ENCODE results near the gene TTC38. TPM values are rescaled to one million over a fixed set of nuclear protein-coding genes. Genes with fewer than 3 reads are reported as not detected.

Gene TTC38
- total RNA-seq, 1 donor from 2014 or later, result 60.7 TPM

DNA sequence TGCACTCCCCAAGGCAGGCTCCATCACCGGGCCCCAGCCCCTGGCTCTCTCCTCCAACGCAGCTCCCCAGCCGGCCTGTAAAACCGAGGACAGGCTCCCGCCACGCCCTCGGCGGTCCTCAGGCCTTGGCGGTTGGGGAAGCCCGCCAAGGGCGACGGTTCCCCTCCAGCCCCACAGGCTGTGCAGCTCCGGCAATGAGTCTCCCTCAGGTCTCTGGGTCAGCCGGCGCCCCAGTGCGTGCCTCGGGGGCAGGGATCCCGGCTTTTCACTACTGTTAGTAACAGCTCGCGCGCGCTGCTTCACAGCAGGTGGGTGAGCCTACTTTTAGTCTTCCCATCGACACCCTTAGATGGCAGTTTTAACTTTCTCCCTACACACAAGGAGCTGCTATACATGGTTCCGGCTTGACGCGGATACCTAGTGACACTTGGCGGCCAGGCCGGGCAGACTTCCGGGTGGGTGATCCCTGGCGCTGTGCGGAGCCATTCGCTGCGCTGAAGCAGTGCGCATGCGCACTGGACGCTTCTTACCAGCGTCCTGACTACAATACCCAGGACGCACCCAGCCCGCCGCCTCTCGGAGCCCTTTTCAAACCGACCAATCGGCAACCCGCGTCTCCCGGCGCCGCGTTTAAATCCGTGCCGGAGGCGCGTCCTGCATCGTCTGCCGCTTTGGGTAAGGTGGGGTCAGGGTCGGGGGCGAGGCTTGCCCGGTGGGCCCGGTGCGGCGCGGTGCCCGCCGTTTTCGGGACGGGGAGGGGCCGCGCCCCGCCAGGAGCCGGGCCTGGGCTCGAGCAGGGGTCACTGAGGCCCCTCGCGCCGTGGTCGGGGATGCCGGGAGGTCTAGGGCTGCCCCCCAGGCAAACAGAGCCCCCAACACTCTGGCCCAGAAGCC lies 28.7 kb downstream of the TTC38 start, which contains the start of gene GTSE1:
Gene GTSE1, plus strand, starts transcription at position 614 of the 894 bp plus-strand sequence. CDS start 531 bp downstream, outside the sequence.
- H3K4me3 ChIP-seq (ENCODE audit: low read depth, low read length), result peak within 1 kb of the TSS; percentile 79
- DNase-seq (ENCODE audit: low read depth), result peak; percentile 61
- TF ChIP-seq, protein P1, sequence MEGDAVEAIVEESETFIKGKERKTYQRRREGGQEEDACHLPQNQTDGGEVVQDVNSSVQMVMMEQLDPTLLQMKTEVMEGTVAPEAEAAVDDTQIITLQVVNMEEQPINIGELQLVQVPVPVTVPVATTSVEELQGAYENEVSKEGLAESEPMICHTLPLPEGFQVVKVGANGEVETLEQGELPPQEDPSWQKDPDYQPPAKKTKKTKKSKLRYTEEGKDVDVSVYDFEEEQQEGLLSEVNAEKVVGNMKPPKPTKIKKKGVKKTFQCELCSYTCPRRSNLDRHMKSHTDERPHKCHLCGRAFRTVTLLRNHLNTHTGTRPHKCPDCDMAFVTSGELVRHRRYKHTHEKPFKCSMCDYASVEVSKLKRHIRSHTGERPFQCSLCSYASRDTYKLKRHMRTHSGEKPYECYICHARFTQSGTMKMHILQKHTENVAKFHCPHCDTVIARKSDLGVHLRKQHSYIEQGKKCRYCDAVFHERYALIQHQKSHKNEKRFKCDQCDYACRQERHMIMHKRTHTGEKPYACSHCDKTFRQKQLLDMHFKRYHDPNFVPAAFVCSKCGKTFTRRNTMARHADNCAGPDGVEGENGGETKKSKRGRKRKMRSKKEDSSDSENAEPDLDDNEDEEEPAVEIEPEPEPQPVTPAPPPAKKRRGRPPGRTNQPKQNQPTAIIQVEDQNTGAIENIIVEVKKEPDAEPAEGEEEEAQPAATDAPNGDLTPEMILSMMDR (conservative IDR thresholded peaks at IDR 0.05; ENCODE audit: low read depth, low read length), result peak; percentile 30

DNA sequence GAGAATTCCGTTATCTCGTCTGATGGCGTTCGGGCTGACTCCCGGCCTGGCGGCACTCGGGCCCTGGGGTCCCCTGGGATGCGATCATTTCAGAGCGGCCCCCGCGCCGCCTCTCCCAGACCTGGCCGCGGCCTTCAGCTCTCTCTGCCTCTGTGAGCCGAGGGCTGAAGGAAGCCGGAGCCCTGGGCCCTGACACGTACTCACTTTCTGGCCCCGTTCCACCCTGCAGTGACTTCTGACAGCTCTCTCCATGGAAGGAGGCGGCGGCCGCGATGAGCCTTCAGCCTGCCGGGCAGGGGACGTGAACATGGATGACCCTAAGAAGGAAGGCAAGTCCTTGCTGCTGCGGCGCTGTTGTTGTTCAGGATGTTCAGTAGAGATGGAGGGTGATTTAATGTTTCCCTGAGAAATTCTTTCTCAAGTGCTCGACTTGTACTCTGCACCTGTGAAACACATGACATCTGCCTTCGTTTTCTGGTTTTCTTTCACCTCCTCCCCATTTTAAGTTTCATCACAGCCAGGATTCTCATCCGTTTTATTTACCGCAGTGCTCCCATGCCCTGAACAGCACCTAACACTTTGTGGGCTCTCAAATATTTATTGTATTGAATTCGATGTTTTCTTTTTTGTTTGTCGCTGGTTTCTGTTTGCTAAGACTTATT lies 29.5 kb downstream of the TTC38 start:
- TF ChIP-seq, protein P1 (conservative IDR thresholded peaks at IDR 0.05; ENCODE audit: low read depth, low read length), result no peak
- DNase-seq (ENCODE audit: low read depth), result no peak

DNA sequence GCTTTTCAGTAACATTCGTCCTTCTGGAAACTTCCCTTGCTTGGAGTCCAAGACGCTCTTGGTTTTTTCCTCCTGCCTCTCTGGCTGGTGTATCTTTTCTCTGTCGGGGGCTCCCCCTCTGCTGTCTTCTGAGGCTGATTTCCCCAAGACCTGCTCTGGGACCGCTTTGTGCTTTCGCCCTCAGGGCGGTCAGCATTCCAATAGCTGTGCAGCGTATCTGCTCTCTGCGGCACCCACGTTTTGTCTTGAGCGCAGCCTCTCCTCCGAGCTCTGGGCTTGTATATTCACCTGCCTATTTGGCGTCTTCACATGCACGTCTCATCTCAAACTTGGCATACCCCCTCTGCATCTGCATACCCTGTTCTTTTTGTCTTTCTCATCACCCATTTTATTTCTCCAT lies 31.3 kb downstream of the TTC38 start:
- DNase-seq (ENCODE audit: low read depth), result no peak
- TF ChIP-seq, protein P1 (conservative IDR thresholded peaks at IDR 0.05; ENCODE audit: low read depth, low read length), result no peak
- H3K4me3 ChIP-seq (ENCODE audit: low read depth, low read length), result no peak overlapping the region

More for the DNA sequence above, 29.5 kb downstream of the TTC38 start:
- H3K4me3 ChIP-seq (ENCODE audit: low read depth, low read length), result peak overlapping the region; percentile 79

DNA sequence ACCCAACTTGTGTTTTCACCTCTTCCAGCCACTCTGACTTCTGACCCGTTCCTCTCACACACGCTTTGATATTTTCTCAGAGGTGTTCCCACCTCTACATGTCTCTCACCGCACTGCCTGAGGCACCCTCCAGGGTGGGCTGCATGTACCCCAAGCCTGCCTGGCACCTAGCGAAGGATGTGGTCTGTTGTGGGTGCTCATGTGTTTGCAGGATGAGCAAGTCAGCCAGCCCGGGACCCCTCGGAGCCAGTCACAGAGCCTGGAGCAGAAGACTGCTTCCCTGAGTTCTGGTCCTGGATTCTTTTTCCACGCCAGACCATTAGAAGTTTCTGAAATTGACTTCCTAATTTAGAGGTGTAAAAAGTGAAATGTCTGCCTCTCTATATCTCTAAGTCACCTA lies 32.7 kb downstream of the TTC38 start:
- no peak overlapping the region for H3K4me3 ChIP-seq (ENCODE audit: low read depth, low read length)
- TF ChIP-seq, protein P1 (conservative IDR thresholded peaks at IDR 0.05; ENCODE audit: low read depth, low read length), result no peak
- DNase-seq (ENCODE audit: low read depth), result no peak

- TF ChIP-seq, protein P1 (conservative IDR thresholded peaks at IDR 0.05; ENCODE audit: low read depth, low read length), result no peak
- no peak overlapping the region for H3K4me3 ChIP-seq (ENCODE audit: low read depth, low read length)
- DNase-seq (ENCODE audit: low read depth), result no peak
Observed at GRCh38 chr22:46303347-46303965, 35.6 kb downstream of the TTC38 start.

- DNase-seq (ENCODE audit: low read depth), result no peak
- no peak overlapping the region for H3K4me3 ChIP-seq (ENCODE audit: low read depth, low read length)
- TF ChIP-seq, protein P1 (conservative IDR thresholded peaks at IDR 0.05; ENCODE audit: low read depth, low read length), result no peak
Observed at GRCh38 chr22:46308283-46308988, 40.6 kb downstream of the TTC38 start.

All from epithelial cell of proximal tubule (primary cell).